HEK293 (cell line): ENCODE results near the gene SAMD4B.

ENCODE experiments used
- GLI4 ChIP-seq: fragments of 450-650 bp; formaldehyde crosslinking; IDR thresholded peaks from 2 replicates; pipeline ENCODE4 v1.5.1; 2016; ENCODE audit warnings: missing biosample characterization, missing genetic modification characterization
- SP7 ChIP-seq: fragments of 450-650 bp; formaldehyde crosslinking; IDR thresholded peaks from 2 replicates; pipeline ENCODE4 v1.5.1; 2016; ENCODE audit warnings: missing biosample characterization, missing genetic modification characterization
- TCF7L2 ChIP-seq: IDR thresholded peaks from 2 replicates; pipeline ENCODE4 v1.6.1; 2011; ENCODE audit warnings: low read depth, mild to moderate bottlenecking, inconsistent platforms, low read length, moderate library complexity, borderline replicate concordance
- YY1 ChIP-seq: fragments of 450-650 bp; formaldehyde crosslinking; IDR thresholded peaks from 2 replicates; pipeline ENCODE4 v1.5.1; 2018; ENCODE audit warnings: missing biosample characterization, missing genetic modification characterization
- ZBTB8A ChIP-seq: fragments of 450-650 bp; formaldehyde crosslinking; IDR thresholded peaks from 2 replicates; pipeline ENCODE4 v1.5.1; 2016; ENCODE audit warnings: missing biosample characterization, missing genetic modification characterization
- ZNF133 ChIP-seq: fragments of 450-650 bp; formaldehyde crosslinking; IDR thresholded peaks from 2 replicates; pipeline ENCODE4 v1.5.1; 2016; ENCODE audit warnings: missing biosample characterization, missing genetic modification characterization
- ZNF221 ChIP-seq: fragments of 450-650 bp; formaldehyde crosslinking; IDR thresholded peaks from 2 replicates; pipeline ENCODE4 v1.5.1; 2017; ENCODE audit warnings: missing biosample characterization, missing genetic modification characterization, borderline replicate concordance
- ZNF335 ChIP-seq: fragments of 450-650 bp; formaldehyde crosslinking; conservative IDR thresholded peaks from 2 replicates; pipeline ENCODE4 v1.5.1; 2016; ENCODE audit warnings: missing biosample characterization, missing genetic modification characterization
- ZNF394 ChIP-seq: fragments of 450-650 bp; formaldehyde crosslinking; IDR thresholded peaks from 2 replicates; pipeline ENCODE4 v1.5.1; 2016; ENCODE audit warnings: missing biosample characterization, missing genetic modification characterization, mild to moderate bottlenecking, moderate library complexity, borderline replicate concordance
- ZNF510 ChIP-seq: fragments of 450-650 bp; formaldehyde crosslinking; IDR thresholded peaks from 2 replicates; pipeline ENCODE4 v1.5.1; 2018; ENCODE audit warnings: mild to moderate bottlenecking, missing genetic modification characterization, missing biosample characterization; ENCODE audit not compliant: insufficient replicate concordance
- ZNF529 ChIP-seq: fragments of 450-650 bp; formaldehyde crosslinking; IDR thresholded peaks from 2 replicates; pipeline ENCODE4 v1.5.1; 2017; ENCODE audit warnings: missing genetic modification characterization, missing biosample characterization; ENCODE audit not compliant: insufficient replicate concordance
- ZNF548 ChIP-seq: fragments of 450-650 bp; formaldehyde crosslinking; IDR thresholded peaks from 2 replicates; pipeline ENCODE4 v1.5.1; 2016; ENCODE audit warnings: missing biosample characterization, missing genetic modification characterization
- ZNF571 ChIP-seq: fragments of 450-650 bp; formaldehyde crosslinking; IDR thresholded peaks from 2 replicates; pipeline ENCODE4 v1.5.0; 2017; ENCODE audit warnings: missing biosample characterization, missing genetic modification characterization
- ZNF596 ChIP-seq: fragments of 450-650 bp; IDR thresholded peaks from 2 replicates; pipeline ENCODE4 v1.5.0; 2018; ENCODE audit warnings: missing biosample characterization, mild to moderate bottlenecking, missing genetic modification characterization, moderate library complexity
- ZNF664 ChIP-seq: fragments of 450-650 bp; formaldehyde crosslinking; IDR thresholded peaks from 2 replicates; pipeline ENCODE4 v1.5.1; 2016; ENCODE audit warnings: missing biosample characterization, missing genetic modification characterization
- ZNF76 ChIP-seq: fragments of 450-650 bp; formaldehyde crosslinking; IDR thresholded peaks from 2 replicates; pipeline ENCODE4; 2016; ENCODE audit warnings: low read depth, missing biosample characterization, missing genetic modification characterization, borderline replicate concordance
- ZNF777 ChIP-seq: fragments of 450-650 bp; formaldehyde crosslinking; IDR thresholded peaks from 2 replicates; pipeline ENCODE4 v1.5.1; 2017; ENCODE audit warnings: missing biosample characterization, missing genetic modification characterization, borderline replicate concordance
- ZNF785 ChIP-seq: fragments of 450-650 bp; formaldehyde crosslinking; IDR thresholded peaks from 2 replicates; pipeline ENCODE4 v1.5.1; 2016; ENCODE audit warnings: missing biosample characterization, missing genetic modification characterization
- ZNF837 ChIP-seq: fragments of 450-650 bp; formaldehyde crosslinking; IDR thresholded peaks from 2 replicates; pipeline ENCODE4 v1.5.1; 2016; ENCODE audit warnings: missing biosample characterization, missing genetic modification characterization
- ZSCAN16 ChIP-seq: fragments of 450-650 bp; formaldehyde crosslinking; IDR thresholded peaks from 2 replicates; pipeline ENCODE4 v1.5.1; 2016; ENCODE audit warnings: missing biosample characterization, missing genetic modification characterization
- TF ChIP-seq, protein P1 (sequence below): fragments of 450-650 bp; formaldehyde crosslinking; IDR thresholded peaks from 2 replicates; pipeline ENCODE4; 2016; ENCODE audit warnings: missing biosample characterization, missing genetic modification characterization
- TF ChIP-seq, protein P2 (sequence below): fragments of 450-650 bp; formaldehyde crosslinking; IDR thresholded peaks from 2 replicates; pipeline ENCODE4 v1.5.1; 2016; ENCODE audit warnings: missing biosample characterization, missing genetic modification characterization
- TF ChIP-seq, protein P3 (sequence below): fragments of 450-650 bp; formaldehyde crosslinking; IDR thresholded peaks from 2 replicates; pipeline ENCODE4 v1.5.1; 2016; ENCODE audit warnings: missing biosample characterization, missing genetic modification characterization
- TF ChIP-seq, protein P4 (sequence below): fragments of 450-650 bp; formaldehyde crosslinking; IDR thresholded peaks from 2 replicates; pipeline ENCODE4 v1.5.1; 2016; ENCODE audit warnings: missing biosample characterization, missing genetic modification characterization
- TF ChIP-seq, protein P5 (sequence below): fragments of 450-650 bp; formaldehyde crosslinking; IDR thresholded peaks from 2 replicates; pipeline ENCODE4 v1.5.1; 2016; ENCODE audit warnings: missing biosample characterization, missing genetic modification characterization

SAMD4B gene

DNA sequence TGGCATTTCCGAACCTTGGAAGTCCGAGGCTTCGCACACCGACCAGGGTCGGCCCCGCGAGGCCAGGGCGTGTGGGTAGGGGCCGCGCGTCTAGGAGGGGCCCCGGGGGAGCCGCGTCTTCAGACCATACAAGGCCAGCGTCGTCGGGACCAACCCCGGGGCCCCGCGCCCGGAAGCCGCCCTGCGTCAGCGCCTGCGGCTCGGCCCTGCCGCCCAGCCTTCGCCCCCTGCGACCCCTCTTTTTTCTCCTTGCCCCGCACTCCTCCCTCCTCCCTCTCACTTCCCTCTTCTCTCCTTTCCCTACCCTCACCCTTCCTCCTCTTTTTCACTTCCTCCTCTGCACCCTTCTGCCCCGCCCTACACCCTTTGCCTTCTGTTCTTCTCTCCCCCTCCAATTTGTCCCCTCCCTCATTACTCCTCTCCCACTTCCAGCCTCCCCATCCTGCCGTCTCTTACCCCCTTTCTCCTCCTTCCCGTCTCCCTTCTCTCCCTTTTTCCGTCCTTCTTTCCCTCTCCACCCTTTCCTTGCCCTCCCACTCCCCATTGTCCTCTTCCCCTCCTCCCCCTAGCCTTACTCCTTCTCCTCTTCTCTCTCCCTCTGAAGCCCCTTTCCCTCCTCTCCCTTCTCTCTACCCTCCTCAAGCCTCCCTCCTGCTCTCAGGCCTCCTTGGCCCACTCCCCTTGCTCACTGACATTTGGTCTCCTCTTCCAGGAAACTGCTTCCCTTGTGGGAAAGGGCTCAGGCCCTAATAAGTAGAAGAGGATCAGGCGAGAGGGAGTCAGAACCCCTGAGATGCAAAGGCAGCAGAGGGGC lies 68.0 kb downstream of the SAMD4B start (continued):
- peak; percentile 99 for TF ChIP-seq ZBTB8A
- TF ChIP-seq ZNF596: no peak
- TF ChIP-seq ZNF510: no peak
- TF ChIP-seq, protein P1, sequence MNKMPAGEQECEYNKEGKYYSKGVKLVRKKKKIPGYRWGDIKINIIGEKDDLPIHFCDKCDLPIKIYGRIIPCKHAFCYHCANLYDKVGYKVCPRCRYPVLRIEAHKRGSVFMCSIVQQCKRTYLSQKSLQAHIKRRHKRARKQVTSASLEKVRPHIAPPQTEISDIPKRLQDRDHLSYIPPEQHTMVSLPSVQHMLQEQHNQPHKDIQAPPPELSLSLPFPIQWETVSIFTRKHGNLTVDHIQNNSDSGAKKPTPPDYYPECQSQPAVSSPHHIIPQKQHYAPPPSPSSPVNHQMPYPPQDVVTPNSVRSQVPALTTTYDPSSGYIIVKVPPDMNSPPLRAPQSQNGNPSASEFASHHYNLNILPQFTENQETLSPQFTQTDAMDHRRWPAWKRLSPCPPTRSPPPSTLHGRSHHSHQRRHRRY (tag by site-specific recombination): peak; percentile 98
- TF ChIP-seq, protein P2, sequence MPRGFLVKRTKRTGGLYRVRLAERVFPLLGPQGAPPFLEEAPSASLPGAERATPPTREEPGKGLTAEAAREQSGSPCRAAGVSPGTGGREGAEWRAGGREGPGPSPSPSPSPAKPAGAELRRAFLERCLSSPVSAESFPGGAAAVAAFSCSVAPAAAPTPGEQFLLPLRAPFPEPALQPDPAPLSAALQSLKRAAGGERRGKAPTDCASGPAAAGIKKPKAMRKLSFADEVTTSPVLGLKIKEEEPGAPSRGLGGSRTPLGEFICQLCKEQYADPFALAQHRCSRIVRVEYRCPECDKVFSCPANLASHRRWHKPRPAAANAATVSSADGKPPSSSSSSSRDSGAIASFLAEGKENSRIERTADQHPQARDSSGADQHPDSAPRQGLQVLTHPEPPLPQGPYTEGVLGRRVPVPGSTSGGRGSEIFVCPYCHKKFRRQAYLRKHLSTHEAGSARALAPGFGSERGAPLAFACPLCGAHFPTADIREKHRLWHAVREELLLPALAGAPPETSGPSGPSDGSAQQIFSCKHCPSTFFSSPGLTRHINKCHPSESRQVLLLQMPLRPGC (tag by site-specific recombination): peak; percentile 38
- peak; percentile 88 for TF ChIP-seq ZNF785 (tag by site-specific recombination)
- TF ChIP-seq ZSCAN16: peak; percentile 78; the same call in 1 of the 2 replicates
- TF ChIP-seq ZNF76 (tag by site-specific recombination): peak; percentile 74; the same call in 1 of the 2 replicates
- TF ChIP-seq ZNF777 (tag by site-specific recombination): peak; percentile 86
- peak; percentile 28; the same call in 1 of the 2 replicates for TF ChIP-seq ZNF394 (tag by site-specific recombination)
- 0 out of 2 replicates have a peak, but pooled peaks have one; percentile 77 for TF ChIP-seq ZNF221
- TF ChIP-seq GLI4 (tag by site-specific recombination): no peak
- TF ChIP-seq ZNF837 (tag by site-specific recombination): no peak; the same call in 1 of the 2 replicates
- no peak for TF ChIP-seq ZNF664 (tag by site-specific recombination)
- 0 out of 2 replicates have a peak, but pooled peaks have one; percentile 60 for TF ChIP-seq ZNF548 (tag by site-specific recombination)
- TF ChIP-seq YY1 (tag by site-specific recombination): no peak
- TF ChIP-seq, protein P3, sequence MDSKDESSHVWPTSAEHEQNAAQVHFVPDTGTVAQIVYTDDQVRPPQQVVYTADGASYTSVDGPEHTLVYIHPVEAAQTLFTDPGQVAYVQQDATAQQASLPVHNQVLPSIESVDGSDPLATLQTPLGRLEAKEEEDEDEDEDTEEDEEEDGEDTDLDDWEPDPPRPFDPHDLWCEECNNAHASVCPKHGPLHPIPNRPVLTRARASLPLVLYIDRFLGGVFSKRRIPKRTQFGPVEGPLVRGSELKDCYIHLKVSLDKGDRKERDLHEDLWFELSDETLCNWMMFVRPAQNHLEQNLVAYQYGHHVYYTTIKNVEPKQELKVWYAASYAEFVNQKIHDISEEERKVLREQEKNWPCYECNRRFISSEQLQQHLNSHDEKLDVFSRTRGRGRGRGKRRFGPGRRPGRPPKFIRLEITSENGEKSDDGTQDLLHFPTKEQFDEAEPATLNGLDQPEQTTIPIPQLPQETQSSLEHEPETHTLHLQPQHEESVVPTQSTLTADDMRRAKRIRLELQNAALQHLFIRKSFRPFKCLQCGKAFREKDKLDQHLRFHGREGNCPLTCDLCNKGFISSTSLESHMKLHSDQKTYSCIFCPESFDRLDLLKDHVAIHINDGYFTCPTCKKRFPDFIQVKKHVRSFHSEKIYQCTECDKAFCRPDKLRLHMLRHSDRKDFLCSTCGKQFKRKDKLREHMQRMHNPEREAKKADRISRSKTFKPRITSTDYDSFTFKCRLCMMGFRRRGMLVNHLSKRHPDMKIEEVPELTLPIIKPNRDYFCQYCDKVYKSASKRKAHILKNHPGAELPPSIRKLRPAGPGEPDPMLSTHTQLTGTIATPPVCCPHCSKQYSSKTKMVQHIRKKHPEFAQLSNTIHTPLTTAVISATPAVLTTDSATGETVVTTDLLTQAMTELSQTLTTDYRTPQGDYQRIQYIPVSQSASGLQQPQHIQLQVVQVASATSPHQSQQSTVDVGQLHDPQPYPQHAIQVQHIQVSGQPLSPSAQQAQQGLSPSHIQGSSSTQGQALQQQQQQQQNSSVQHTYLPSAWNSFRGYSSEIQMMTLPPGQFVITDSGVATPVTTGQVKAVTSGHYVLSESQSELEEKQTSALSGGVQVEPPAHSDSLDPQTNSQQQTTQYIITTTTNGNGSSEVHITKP (tag by site-specific recombination): peak; percentile 88
- TF ChIP-seq, protein P4, sequence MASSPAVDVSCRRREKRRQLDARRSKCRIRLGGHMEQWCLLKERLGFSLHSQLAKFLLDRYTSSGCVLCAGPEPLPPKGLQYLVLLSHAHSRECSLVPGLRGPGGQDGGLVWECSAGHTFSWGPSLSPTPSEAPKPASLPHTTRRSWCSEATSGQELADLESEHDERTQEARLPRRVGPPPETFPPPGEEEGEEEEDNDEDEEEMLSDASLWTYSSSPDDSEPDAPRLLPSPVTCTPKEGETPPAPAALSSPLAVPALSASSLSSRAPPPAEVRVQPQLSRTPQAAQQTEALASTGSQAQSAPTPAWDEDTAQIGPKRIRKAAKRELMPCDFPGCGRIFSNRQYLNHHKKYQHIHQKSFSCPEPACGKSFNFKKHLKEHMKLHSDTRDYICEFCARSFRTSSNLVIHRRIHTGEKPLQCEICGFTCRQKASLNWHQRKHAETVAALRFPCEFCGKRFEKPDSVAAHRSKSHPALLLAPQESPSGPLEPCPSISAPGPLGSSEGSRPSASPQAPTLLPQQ (tag by site-specific recombination): peak; percentile 32; the same call in 1 of the 2 replicates
- no peak for TF ChIP-seq ZNF529
- TF ChIP-seq ZNF335 (tag by site-specific recombination): peak; percentile 99
- no peak for TF ChIP-seq TCF7L2
- TF ChIP-seq SP7 (tag by site-specific recombination): peak; percentile 79
- TF ChIP-seq ZNF133 (tag by site-specific recombination): peak; percentile 33; the same call in 1 of the 2 replicates
- no peak for TF ChIP-seq ZNF571 (tag by site-specific recombination)
- TF ChIP-seq, protein P5, sequence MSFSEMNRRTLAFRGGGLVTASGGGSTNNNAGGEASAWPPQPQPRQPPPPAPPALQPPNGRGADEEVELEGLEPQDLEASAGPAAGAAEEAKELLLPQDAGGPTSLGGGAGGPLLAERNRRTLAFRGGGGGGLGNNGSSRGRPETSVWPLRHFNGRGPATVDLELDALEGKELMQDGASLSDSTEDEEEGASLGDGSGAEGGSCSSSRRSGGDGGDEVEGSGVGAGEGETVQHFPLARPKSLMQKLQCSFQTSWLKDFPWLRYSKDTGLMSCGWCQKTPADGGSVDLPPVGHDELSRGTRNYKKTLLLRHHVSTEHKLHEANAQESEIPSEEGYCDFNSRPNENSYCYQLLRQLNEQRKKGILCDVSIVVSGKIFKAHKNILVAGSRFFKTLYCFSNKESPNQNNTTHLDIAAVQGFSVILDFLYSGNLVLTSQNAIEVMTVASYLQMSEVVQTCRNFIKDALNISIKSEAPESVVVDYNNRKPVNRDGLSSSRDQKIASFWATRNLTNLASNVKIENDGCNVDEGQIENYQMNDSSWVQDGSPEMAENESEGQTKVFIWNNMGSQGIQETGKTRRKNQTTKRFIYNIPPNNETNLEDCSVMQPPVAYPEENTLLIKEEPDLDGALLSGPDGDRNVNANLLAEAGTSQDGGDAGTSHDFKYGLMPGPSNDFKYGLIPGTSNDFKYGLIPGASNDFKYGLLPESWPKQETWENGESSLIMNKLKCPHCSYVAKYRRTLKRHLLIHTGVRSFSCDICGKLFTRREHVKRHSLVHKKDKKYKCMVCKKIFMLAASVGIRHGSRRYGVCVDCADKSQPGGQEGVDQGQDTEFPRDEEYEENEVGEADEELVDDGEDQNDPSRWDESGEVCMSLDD (tag by site-specific recombination): peak; percentile 64; the same call in 1 of the 2 replicates
